NCI-H146 treated with DMSO at 0.1 percent for 48 hours (cell line): ENCODE data around the gene SLC25A26.

ENCODE experiments used
- DNase-seq: peaks from one replicate; lab custom pipeline; 2025; ENCODE audit not compliant: unreplicated experiment; lab: John Stamatoyannopoulos, UW

SLC25A26 gene

GRCh38 chr3:66367979-66368378 is 147.2 kb downstream of the SLC25A26 start:
- DNase-seq, result no peak

- no peak for DNase-seq
Measured at GRCh38 chr3:66370179-66370578, 149.4 kb downstream of the SLC25A26 start.

- no peak for DNase-seq
Measured at GRCh38 chr3:66371432-66371831, 150.6 kb downstream of the SLC25A26 start.

- DNase-seq, result peak; percentile 59
Measured at GRCh38 chr3:66372681-66373350, 152.0 kb downstream of the SLC25A26 start.

- no peak for DNase-seq
Measured at GRCh38 chr3:66376568-66376967, 155.8 kb downstream of the SLC25A26 start.

- no peak for DNase-seq
Measured at GRCh38 chr3:66377800-66378199, 157.0 kb downstream of the SLC25A26 start.

- peak; percentile 5 for DNase-seq
Measured at GRCh38 chr3:66378256-66378655, 157.5 kb downstream of the SLC25A26 start.

- no peak for DNase-seq
Measured at GRCh38 chr3:66379565-66379964, 158.8 kb downstream of the SLC25A26 start.

GRCh38 chr3:66380200-66380932 is 159.6 kb downstream of the SLC25A26 start:
- no peak for DNase-seq

GRCh38 chr3:66381626-66382025 is 160.8 kb downstream of the SLC25A26 start:
- no peak for DNase-seq

GRCh38 chr3:66382142-66382541 is 161.3 kb downstream of the SLC25A26 start:
- DNase-seq, result no peak

GRCh38 chr3:66383023-66383422 is 162.2 kb downstream of the SLC25A26 start:
- DNase-seq, result no peak

- DNase-seq, result no peak
Measured at GRCh38 chr3:66383998-66384745, 163.4 kb downstream of the SLC25A26 start.

GRCh38 chr3:66385066-66385465 is 164.3 kb downstream of the SLC25A26 start:
- no peak for DNase-seq

GRCh38 chr3:66386011-66386924 is 165.5 kb downstream of the SLC25A26 start:
- no peak for DNase-seq

- no peak for DNase-seq
Measured at GRCh38 chr3:66386925-66387650, 166.3 kb downstream of the SLC25A26 start.

- DNase-seq, result no peak
Measured at GRCh38 chr3:66390013-66390412, 169.2 kb downstream of the SLC25A26 start.

- no peak for DNase-seq
Measured at GRCh38 chr3:66392512-66392911, 171.7 kb downstream of the SLC25A26 start.

GRCh38 chr3:66392966-66393332 is 172.1 kb downstream of the SLC25A26 start:
- DNase-seq, result no peak

- DNase-seq, result no peak
Measured at GRCh38 chr3:66393333-66394005, 172.7 kb downstream of the SLC25A26 start.
